IMR-90 (cell line): ENCODE measurements around the gene KRT78. TPM values are rescaled to one million over a fixed set of nuclear protein-coding genes. Genes with fewer than 3 reads are reported as not detected.

Source experiments
- ATAC-seq: fragments of 200-7000 bp; cut with Tn5 transposase; 2 replicates; pipeline ENCODE4 v1.9.1; 2020; ENCODE audit warnings: low read depth, mild to moderate bottlenecking, moderate library complexity
- BruUV-seq: library from RNA; stranded (reverse); fragments of 400-500 nt; replicated peaks from 2 replicates; lab custom pipeline; 2021; lab: Mats Ljungman, UMichigan
- CTCF ChIA-PET: fragments of 300-600 bp; formaldehyde crosslinking; extraction: SDS; loops from one replicate; lab custom pipeline; 2021; ENCODE audit warnings: antibody characterized with exemption; lab: Yijun Ruan, JAX
- POLR2A ChIA-PET: fragments of 300-600 bp; sonication (Branson Sonifier 250); formaldehyde crosslinking; loops from one replicate; lab custom pipeline; 2022; ENCODE audit warnings: antibody characterized with exemption; ENCODE audit not compliant: unreplicated experiment; lab: Charles Lee
- DNase-seq: peaks from one replicate; pipeline ENCODE4 v3.0.0; 2013
- H2AFZ ChIP-seq: replicated peaks from 2 replicates; pipeline ENCODE3; 2013; ENCODE audit warnings: low read length, mild to moderate bottlenecking; ENCODE audit not compliant: poor library complexity
- H2AK5ac ChIP-seq: 2 replicates; pipeline ENCODE4 v1.6.1; 2013; ENCODE audit warnings: low read depth, low read length, inconsistent platforms
- H2AK9ac ChIP-seq: replicated peaks from 2 replicates; pipeline ENCODE3; 2013; ENCODE audit warnings: mild to moderate bottlenecking, low read depth, low read length, moderate library complexity; ENCODE audit not compliant: poor library complexity
- H2BK120ac ChIP-seq: 2 replicates; pipeline ENCODE4 v1.6.1; 2013; ENCODE audit warnings: low read depth, low read length, inconsistent platforms
- H2BK15ac ChIP-seq: 3 replicates; pipeline ENCODE4 v1.6.1; 2013; ENCODE audit warnings: low read depth, low read length, inconsistent platforms
- H2BK20ac ChIP-seq: 2 replicates; pipeline ENCODE4 v1.6.1; 2013; ENCODE audit warnings: low read depth, mild to moderate bottlenecking, inconsistent platforms, low read length, moderate library complexity
- H2BK5ac ChIP-seq: 2 replicates; pipeline ENCODE4 v1.6.1; 2013; ENCODE audit warnings: mild to moderate bottlenecking, low read depth, low read length, inconsistent platforms; ENCODE audit not compliant: poor library complexity, severe bottlenecking
- H3K14ac ChIP-seq: replicated peaks from 2 replicates; pipeline ENCODE4 v1.6.1; 2013; ENCODE audit warnings: low read depth, low read length, inconsistent platforms
- H3K18ac ChIP-seq: 2 replicates; pipeline ENCODE4 v1.6.1; 2013; ENCODE audit warnings: low read depth, low read length, control low read depth
- H3K23ac ChIP-seq: 2 replicates; pipeline ENCODE4 v1.6.1; 2013; ENCODE audit warnings: low read depth, low read length, inconsistent platforms
- H3K27ac ChIP-seq: 2 replicates; pipeline ENCODE4 v1.5.1; 2013; ENCODE audit warnings: mild to moderate bottlenecking, control low read depth, low read length; ENCODE audit not compliant: insufficient read depth
- H3K27me3 ChIP-seq: 2 replicates; pipeline ENCODE4 v1.6.1; 2013; ENCODE audit warnings: low read length; ENCODE audit not compliant: control insufficient read depth, insufficient read depth
- H3K36me3 ChIP-seq: 2 replicates; pipeline ENCODE4 v1.6.1; 2013; ENCODE audit warnings: low read length, mixed read lengths; ENCODE audit not compliant: control insufficient read depth, insufficient read depth
- H3K4ac ChIP-seq: 2 replicates; pipeline ENCODE4 v1.6.1; 2013; ENCODE audit warnings: low read depth, low read length, inconsistent platforms
- H3K4me1 ChIP-seq: 2 replicates; pipeline ENCODE4 v1.6.1; 2013; ENCODE audit warnings: low read length, mixed read lengths; ENCODE audit not compliant: control insufficient read depth, insufficient read depth
- H3K4me2 ChIP-seq: 2 replicates; pipeline ENCODE4 v1.6.1; 2013; ENCODE audit warnings: low read depth, mild to moderate bottlenecking, control low read depth, low read length, moderate library complexity
- H3K4me3 ChIP-seq: 2 replicates; pipeline ENCODE4 v1.5.1; 2013; ENCODE audit warnings: low read depth, mild to moderate bottlenecking, control low read depth, low read length, moderate library complexity; ENCODE audit not compliant: insufficient read depth
- H3K56ac ChIP-seq: 2 replicates; pipeline ENCODE4 v1.6.1; 2013; ENCODE audit warnings: low read length, inconsistent platforms; ENCODE audit not compliant: insufficient read depth; ENCODE audit errors: extremely low read depth
- H3K79me1 ChIP-seq, 2 experiments: 2 replicates each; pipeline ENCODE4 v1.6.1; 2013; ENCODE audit warnings: low read length in 2 of 2, inconsistent platforms in 1 of 2, low read depth in 1 of 2
- H3K9ac ChIP-seq: 2 replicates; pipeline ENCODE4 v1.6.1; 2013; ENCODE audit warnings: low read depth, low read length, control low read depth
- H3K9me1 ChIP-seq: 2 replicates; pipeline ENCODE4 v1.6.1; 2013; ENCODE audit warnings: low read length, inconsistent platforms; ENCODE audit not compliant: insufficient read depth
- H3K9me3 ChIP-seq: 2 replicates; pipeline ENCODE4 v1.6.1; 2013; ENCODE audit warnings: low read length; ENCODE audit not compliant: control insufficient read depth, insufficient read depth
- H4K20me1 ChIP-seq: 2 replicates; pipeline ENCODE4 v1.6.1; 2013; ENCODE audit warnings: low read length, inconsistent platforms; ENCODE audit not compliant: insufficient read depth
- H4K5ac ChIP-seq: 2 replicates; pipeline ENCODE4 v1.6.1; 2013; ENCODE audit warnings: mild to moderate bottlenecking, low read depth, low read length, control low read depth
- H4K8ac ChIP-seq, 2 experiments: 2 replicates each; pipeline ENCODE4 v1.6.1; 2013; ENCODE audit warnings: low read depth in 2 of 2, low read length in 2 of 2, control low read depth in 1 of 2, inconsistent platforms in 1 of 2
- H4K91ac ChIP-seq: 2 replicates; pipeline ENCODE4 v1.6.1; 2013; ENCODE audit warnings: low read depth, low read length, inconsistent platforms; ENCODE audit not compliant: insufficient read depth
- ELK1 ChIP-seq: fragments of 150-350 bp; IDR thresholded peaks from 2 replicates; pipeline ENCODE4 v1.6.1; 2016; ENCODE audit warnings: low read depth, mild to moderate bottlenecking, low read length, moderate library complexity, borderline replicate concordance
- MAFK ChIP-seq: IDR thresholded peaks from 2 replicates; pipeline ENCODE4 v1.6.1; 2012; ENCODE audit warnings: low read depth, low read length, improper control_type of control experiment
- MXI1 ChIP-seq: IDR thresholded peaks from 2 replicates; pipeline ENCODE4 v1.6.1; 2012; ENCODE audit warnings: low read depth, mild to moderate bottlenecking, low read length, moderate library complexity, borderline replicate concordance
- POLR2A ChIP-seq: IDR thresholded peaks from 2 replicates; pipeline ENCODE4 v1.6.1; 2012; ENCODE audit warnings: mild to moderate bottlenecking, low read depth, low read length
- RAD21 ChIP-seq: IDR thresholded peaks from 2 replicates; pipeline ENCODE4 v1.6.1; 2012; ENCODE audit warnings: low read length, improper control_type of control experiment
- RCOR1 ChIP-seq: IDR thresholded peaks from 2 replicates; pipeline ENCODE4 v1.6.1; 2012; ENCODE audit warnings: mild to moderate bottlenecking, low read length, improper control_type of control experiment; ENCODE audit not compliant: insufficient replicate concordance
- RFX5 ChIP-seq: IDR thresholded peaks from 2 replicates; pipeline ENCODE4 v1.8.0; 2012; ENCODE audit warnings: low read depth, mild to moderate bottlenecking, low read length, moderate library complexity
- WGBS, 2 experiments: methylation state at CpG; one replicate each; pipeline versions ENCODE4 v1.1.5 to v1.1.7; 2013; ENCODE audit warnings: missing lambda C conversion rate in 2 of 2; ENCODE audit not compliant: insufficient read length in 1 of 2; ENCODE audit errors: extremely low coverage in 2 of 2; 5-methylcytosine and 5-hydroxymethylcytosine counted together
- dilution Hi-C: fragments of 300-500 bp; cut with HindIII; formaldehyde crosslinking; loops from one replicate; pipeline ENCODE4 v1.14.3; 2018; ENCODE audit warnings: low sequenced_read_pairs; ENCODE audit not compliant: unreplicated experiment
- in situ Hi-C: fragments of 300-500 bp; cut with MboI; formaldehyde crosslinking; loops from 3 replicates; pipeline ENCODE4 v1.14.3; 2019; ENCODE audit warnings: low sequenced_read_pairs, inconsistent platforms, mixed read lengths
- intact Hi-C: fragments of 100-400 bp; cut with micrococcal nuclease; formaldehyde crosslinking; loops from 2 replicates; pipeline ENCODE4 v1.10.0; 2022
- polyA plus RNA-seq, 3 experiments: library from polyadenylated mRNA; depleted of rRNA; stranded (reverse); fragments of >200 nt; gene quantifications; 2 replicates each; pipeline ENCODE4 v1.2.3, GENCODE V29; 2012; ENCODE audit warnings: low replicate concordance in 1 of 3
- total RNA-seq: library from RNA; depleted of rRNA; stranded (reverse); fragments of >200 nt; gene quantifications from 2 replicates; pipeline ENCODE4 v1.2.3, GENCODE V29; 2012

KRT78 gene
- total and polyA plus RNA-seq, 2 of the 4 experiments (the other 2 are of a cell fraction) = not detected

GRCh38 chr12:52832451-52832850 lies 16.3 kb downstream of the KRT78 start (continued):
- TF ChIP-seq ELK1 = no peak

GRCh38 chr12:52831251-52831650 lies 17.5 kb downstream of the KRT78 start:
- BruUV-seq = no TSS peak
- Histone ChIP-seq H4K91ac (no peak overlapping the region), H2AFZ (no peak overlapping the region), H3K27ac (no peak overlapping the region), H2AK9ac (no peak overlapping the region), H3K36me3 (no peaks in the 10 kb centered on the region), H3K9ac (no peak overlapping the region), H4K8ac (no peak overlapping the region), H2AK5ac (no peak overlapping the region), H3K79me1 (no peaks in the 10 kb centered on the region), H3K14ac (no peak overlapping the region), H3K23ac (no peak overlapping the region), H3K4ac (no peak overlapping the region), H3K9me1 (peaks cover 9% of the 10 kb centered on the region), H2BK15ac (no peak overlapping the region), H2BK20ac (no peak overlapping the region), H3K9me3 (no peaks in the 10 kb centered on the region), H4K5ac (no peak overlapping the region), H3K4me2 (no peak overlapping the region), H3K27me3 (peaks cover 4% of the 10 kb centered on the region), H3K4me1 (peaks cover 10% of the 10 kb centered on the region), H2BK120ac (no peak overlapping the region), H3K18ac (no peak overlapping the region), H4K20me1 (no peaks in the 10 kb centered on the region), H2BK5ac (no peak overlapping the region), H3K4me3 (no peak overlapping the region), H3K56ac (no peak overlapping the region)
- POLR2A ChIA-PET = interaction anchor here (0.6 kb wide), 1 partner anchor 106 kb away, joined by 5 read pairs; no protein-coding TSS in a partner anchor
- ATAC-seq (no peak), DNase-seq (no peak)
- dilution Hi-C loops = no loop called here
- in situ Hi-C loops = no loop called here
- CTCF ChIA-PET = interaction anchor here (0.7 kb wide), 1 partner anchor 20 kb away, joined by 4 read pairs; no protein-coding TSS in a partner anchor
- intact Hi-C loops = no loop called here
- WGBS, 2 experiments = 97% methylated on average over 4 of the region's 7 CpGs; no CpG with 5 or more reads in 1 of the 2 experiments
- TF ChIP-seq RCOR1 (no peak), MXI1 (no peak), MAFK (no peak), POLR2A (no peak), RAD21 (no peak), RFX5 (no peak)
